ENCODE measurements around the gene VPS29.

DNA sequence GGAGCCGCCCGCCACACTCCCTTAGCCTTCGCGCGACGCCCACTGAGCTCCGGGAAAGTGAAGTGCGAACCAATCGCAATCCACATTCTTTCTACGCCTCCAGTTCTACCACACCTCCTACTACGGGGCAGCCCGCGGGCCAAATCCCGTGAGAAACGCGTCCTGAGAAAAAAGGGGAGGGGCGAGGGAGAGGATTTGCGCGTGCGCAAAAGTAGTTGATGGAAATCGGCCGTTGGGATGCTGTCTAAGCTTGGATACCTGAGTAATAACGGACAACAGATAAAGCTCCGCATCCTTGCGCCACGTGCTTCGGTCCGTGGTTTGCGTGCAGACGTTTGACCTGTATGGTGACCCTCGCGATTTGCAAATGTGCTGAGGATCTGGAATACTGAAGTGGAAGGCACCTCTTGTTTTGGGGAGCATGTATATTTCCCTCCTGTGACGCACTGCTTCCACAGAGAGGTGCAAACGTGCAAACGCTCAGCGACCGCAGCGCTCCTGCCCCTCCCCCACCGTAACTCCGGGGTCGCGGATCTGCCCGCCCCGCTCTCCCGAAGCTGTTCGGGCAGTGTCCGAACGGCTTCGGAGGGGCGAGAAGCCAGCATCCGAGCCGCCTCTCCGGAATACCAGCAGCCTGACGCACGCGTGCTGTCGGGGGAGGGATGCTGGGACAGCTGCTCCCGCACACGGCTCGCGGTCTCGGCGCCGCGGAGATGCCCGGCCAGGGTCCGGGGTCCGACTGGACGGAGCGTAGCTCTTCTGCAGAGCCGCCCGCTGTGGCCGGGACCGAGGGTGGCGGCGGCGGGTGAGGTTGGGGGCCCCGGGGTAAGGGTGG is 33.5 kb downstream of the VPS29 start, which contains the start of the genes FAM216A and GPN3:
- TF ChIP-seq, protein P1, sequence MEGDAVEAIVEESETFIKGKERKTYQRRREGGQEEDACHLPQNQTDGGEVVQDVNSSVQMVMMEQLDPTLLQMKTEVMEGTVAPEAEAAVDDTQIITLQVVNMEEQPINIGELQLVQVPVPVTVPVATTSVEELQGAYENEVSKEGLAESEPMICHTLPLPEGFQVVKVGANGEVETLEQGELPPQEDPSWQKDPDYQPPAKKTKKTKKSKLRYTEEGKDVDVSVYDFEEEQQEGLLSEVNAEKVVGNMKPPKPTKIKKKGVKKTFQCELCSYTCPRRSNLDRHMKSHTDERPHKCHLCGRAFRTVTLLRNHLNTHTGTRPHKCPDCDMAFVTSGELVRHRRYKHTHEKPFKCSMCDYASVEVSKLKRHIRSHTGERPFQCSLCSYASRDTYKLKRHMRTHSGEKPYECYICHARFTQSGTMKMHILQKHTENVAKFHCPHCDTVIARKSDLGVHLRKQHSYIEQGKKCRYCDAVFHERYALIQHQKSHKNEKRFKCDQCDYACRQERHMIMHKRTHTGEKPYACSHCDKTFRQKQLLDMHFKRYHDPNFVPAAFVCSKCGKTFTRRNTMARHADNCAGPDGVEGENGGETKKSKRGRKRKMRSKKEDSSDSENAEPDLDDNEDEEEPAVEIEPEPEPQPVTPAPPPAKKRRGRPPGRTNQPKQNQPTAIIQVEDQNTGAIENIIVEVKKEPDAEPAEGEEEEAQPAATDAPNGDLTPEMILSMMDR (IDR thresholded peaks at IDR 0.05; ENCODE audit: poor library complexity, severe bottlenecking): no peak
- TF ChIP-seq, protein P2, sequence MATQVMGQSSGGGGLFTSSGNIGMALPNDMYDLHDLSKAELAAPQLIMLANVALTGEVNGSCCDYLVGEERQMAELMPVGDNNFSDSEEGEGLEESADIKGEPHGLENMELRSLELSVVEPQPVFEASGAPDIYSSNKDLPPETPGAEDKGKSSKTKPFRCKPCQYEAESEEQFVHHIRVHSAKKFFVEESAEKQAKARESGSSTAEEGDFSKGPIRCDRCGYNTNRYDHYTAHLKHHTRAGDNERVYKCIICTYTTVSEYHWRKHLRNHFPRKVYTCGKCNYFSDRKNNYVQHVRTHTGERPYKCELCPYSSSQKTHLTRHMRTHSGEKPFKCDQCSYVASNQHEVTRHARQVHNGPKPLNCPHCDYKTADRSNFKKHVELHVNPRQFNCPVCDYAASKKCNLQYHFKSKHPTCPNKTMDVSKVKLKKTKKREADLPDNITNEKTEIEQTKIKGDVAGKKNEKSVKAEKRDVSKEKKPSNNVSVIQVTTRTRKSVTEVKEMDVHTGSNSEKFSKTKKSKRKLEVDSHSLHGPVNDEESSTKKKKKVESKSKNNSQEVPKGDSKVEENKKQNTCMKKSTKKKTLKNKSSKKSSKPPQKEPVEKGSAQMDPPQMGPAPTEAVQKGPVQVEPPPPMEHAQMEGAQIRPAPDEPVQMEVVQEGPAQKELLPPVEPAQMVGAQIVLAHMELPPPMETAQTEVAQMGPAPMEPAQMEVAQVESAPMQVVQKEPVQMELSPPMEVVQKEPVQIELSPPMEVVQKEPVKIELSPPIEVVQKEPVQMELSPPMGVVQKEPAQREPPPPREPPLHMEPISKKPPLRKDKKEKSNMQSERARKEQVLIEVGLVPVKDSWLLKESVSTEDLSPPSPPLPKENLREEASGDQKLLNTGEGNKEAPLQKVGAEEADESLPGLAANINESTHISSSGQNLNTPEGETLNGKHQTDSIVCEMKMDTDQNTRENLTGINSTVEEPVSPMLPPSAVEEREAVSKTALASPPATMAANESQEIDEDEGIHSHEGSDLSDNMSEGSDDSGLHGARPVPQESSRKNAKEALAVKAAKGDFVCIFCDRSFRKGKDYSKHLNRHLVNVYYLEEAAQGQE (IDR thresholded peaks at IDR 0.05; ENCODE audit: borderline replicate concordance): peak; percentile 94
- TF ChIP-seq RAD21 (conservative IDR thresholded peaks at IDR 0.05) (no peak), EP300 (conservative IDR thresholded peaks at IDR 0.05; ENCODE audit: poor library complexity, severe bottlenecking) (peak; percentile 65), POLR2AphosphoS5 (IDR thresholded peaks at IDR 0.05) (peak; percentile 85), EZH2 (IDR thresholded peaks at IDR 0.05; ENCODE audit: borderline replicate concordance, insufficient read depth, low read length, poor library complexity, severe bottlenecking) (no peak), MXI1 (conservative IDR thresholded peaks at IDR 0.05; ENCODE audit: poor library complexity, severe bottlenecking) (peak; percentile 96)
